Naive thymus-derived CD8-positive, alpha-beta T cell (primary cell): Measurements from ENCODE around the gene FAM236A. TPM values are rescaled to one million over a fixed set of nuclear protein-coding genes. Genes with fewer than 3 reads are reported as not detected.
"Not testable (repeated sequence)": the region's sequence is repeated elsewhere in the genome, so short reads cannot be mapped to it uniquely, and the experiment has no call there.

ENCODE experiments used
- ATAC-seq, 2 donors: fragments of 150-1000 bp; cut with Tn5 transposase in 1 of 2; sonication (Bioruptor Pico), chemical (Tn5 transposase) in 1 of 2; 1 replicate in 1 of 2; 2 replicates in 1 of 2; pipeline ENCODE4 v1.10.0; 2021; ENCODE audit warnings: mild to moderate bottlenecking in 2 of 2, moderate library complexity in 2 of 2
- POLR2A ChIA-PET: fragments of 350-600 bp; sonication (Branson Sonifier 250); formaldehyde crosslinking; loops from one replicate; lab custom pipeline; 2021; ENCODE audit warnings: antibody characterized with exemption; lab: Charles Lee
- DNase-seq, 10 donors: peaks; one replicate each; pipeline versions ENCODE4 v3.0.0 to v3.0.0-alpha.2; 2020 to 2022
- H3K27ac Mint-ChIP-seq, 10 donors: one replicate each; pipeline ENCODE4 v1.8.0; 2020 to 2022; ENCODE audit warnings: mild to moderate bottlenecking in 10 of 10, mixed read lengths in 10 of 10, moderate library complexity in 4 of 10, inconsistent platforms in 1 of 10
- H3K27me3 Mint-ChIP-seq, 5 donors: one replicate each; pipeline ENCODE4 v1.8.0; 2021 to 2022; ENCODE audit warnings: mixed read lengths in 5 of 5
- H3K36me3 Mint-ChIP-seq, 3 donors: one replicate each; pipeline ENCODE4 v1.8.0; 2020 to 2022; ENCODE audit warnings: mixed read lengths in 3 of 3, mild to moderate bottlenecking in 2 of 3, inconsistent platforms in 1 of 3
- H3K4me1 Mint-ChIP-seq, 4 donors: one replicate each; pipeline ENCODE4 v1.8.0; 2021 to 2022; ENCODE audit warnings: mixed read lengths in 4 of 4
- H3K4me3 Mint-ChIP-seq, 10 donors: one replicate each; pipeline ENCODE4 v1.8.0; 2020 to 2022; ENCODE audit warnings: mild to moderate bottlenecking in 10 of 10, mixed read lengths in 10 of 10, moderate library complexity in 6 of 10, inconsistent platforms in 1 of 10
- H3K9me3 Mint-ChIP-seq, 9 donors: one replicate each; pipeline ENCODE4 v1.8.0; 2020 to 2022; ENCODE audit warnings: mixed read lengths in 9 of 9, mild to moderate bottlenecking in 3 of 9, inconsistent platforms in 1 of 9, moderate library complexity in 1 of 9
- polyA plus RNA-seq, 3 donors: library from polyadenylated mRNA; unstranded; fragments of 300-500 nt; fragmentation: Illumina TruSeq; gene quantifications; one replicate each; pipeline ENCODE4 v1.2.3, GENCODE V29; 2021
- total RNA-seq, 8 experiments: library from RNA in 2 of 8; stranded (reverse) in 2 of 8; gene quantifications; one replicate each; pipeline ENCODE4 v1.2.3 and lab custom pipeline; 2021 to 2026

The FAM236A gene
- total RNA-seq (not detected), polyA plus RNA-seq (not detected), total RNA-seq (lab: John Stamatoyannopoulos, UW) (0 reads per million in 6 experiments)

DNA sequence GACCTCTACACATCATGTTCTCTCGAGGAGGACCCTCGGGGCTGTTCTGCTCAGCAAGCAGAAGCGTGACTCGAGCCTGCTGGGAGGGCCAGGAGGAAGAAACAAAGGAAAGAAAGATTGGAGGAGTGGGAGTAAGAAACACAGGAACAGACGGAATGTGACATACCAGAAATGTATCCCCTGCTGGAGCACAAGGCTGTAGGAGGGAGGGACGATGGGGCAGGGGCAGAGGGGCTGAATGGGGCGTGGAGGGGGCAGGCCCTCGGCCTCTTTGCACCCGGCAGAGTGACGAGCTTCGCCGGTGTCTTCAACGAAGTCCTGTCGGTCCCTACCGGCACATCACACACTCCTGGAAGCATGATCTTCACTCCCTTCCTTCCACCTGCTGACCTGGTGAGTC, at the start of gene FAM236A:
TSS of gene FAM236A (plus strand) at position 301 of the 400 bp plus-strand sequence. CDS start at position 358, 57 bp downstream.
- DNase-seq, H3K9me3 Mint-ChIP-seq, H3K4me1 Mint-ChIP-seq, H3K36me3 Mint-ChIP-seq, H3K27ac Mint-ChIP-seq, H3K4me3 Mint-ChIP-seq, POLR2A ChIA-PET, ATAC-seq, H3K27me3 Mint-ChIP-seq: not testable (repeated sequence)

DNA sequence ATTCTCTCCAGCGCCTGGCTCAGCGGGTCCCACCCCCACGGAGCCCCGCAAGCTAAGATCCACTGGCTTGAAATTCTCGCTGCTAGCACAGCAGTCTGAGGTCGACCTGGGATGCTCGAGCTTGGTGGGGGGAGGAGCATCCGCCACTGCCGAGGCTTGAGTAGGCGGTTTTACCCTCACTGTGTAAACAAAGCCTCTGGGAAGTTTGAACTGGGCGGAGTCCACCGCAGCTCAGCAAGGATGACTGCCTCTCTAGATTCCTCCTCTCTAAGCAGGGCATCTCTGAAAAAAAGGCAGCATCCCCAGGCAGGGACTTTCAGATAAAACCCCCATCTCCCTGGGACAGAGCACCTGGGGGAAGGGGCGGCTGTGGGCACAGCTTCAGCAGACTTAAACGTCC, 48.3 kb upstream of the FAM236A start:
- H3K36me3 Mint-ChIP-seq, ATAC-seq, H3K4me1 Mint-ChIP-seq, DNase-seq, H3K27me3 Mint-ChIP-seq, POLR2A ChIA-PET, H3K9me3 Mint-ChIP-seq, H3K27ac Mint-ChIP-seq, H3K4me3 Mint-ChIP-seq: not testable (repeated sequence)

DNA sequence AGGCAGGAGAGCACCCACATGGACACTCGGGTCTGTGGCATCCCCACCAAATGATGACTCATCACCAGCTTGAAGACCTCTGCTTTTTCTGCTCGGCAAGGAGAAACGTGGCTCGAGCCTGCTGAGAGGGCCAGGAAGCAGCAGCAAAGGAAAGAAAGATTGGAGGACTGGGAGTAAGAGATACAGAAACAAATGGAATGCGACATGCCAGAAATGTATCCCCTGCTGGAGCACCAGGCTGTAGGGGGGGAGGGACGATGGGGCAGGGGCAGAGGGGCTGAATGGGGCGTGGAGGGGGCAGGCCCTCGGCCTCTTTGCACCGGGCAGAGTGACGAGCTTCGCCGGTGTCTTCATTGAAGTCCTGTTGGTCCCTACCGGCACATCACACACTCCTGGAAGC, 25.7 kb upstream of the FAM236A start, which contains the start of gene FAM236C:
TSS of gene FAM236C (plus strand) at position 301 of the 400 bp plus-strand sequence. CDS start 100 bp downstream, outside the sequence.
- DNase-seq, H3K36me3 Mint-ChIP-seq, H3K4me1 Mint-ChIP-seq, H3K27me3 Mint-ChIP-seq, ATAC-seq, POLR2A ChIA-PET, H3K27ac Mint-ChIP-seq, H3K4me3 Mint-ChIP-seq, H3K9me3 Mint-ChIP-seq: not testable (repeated sequence)

DNA sequence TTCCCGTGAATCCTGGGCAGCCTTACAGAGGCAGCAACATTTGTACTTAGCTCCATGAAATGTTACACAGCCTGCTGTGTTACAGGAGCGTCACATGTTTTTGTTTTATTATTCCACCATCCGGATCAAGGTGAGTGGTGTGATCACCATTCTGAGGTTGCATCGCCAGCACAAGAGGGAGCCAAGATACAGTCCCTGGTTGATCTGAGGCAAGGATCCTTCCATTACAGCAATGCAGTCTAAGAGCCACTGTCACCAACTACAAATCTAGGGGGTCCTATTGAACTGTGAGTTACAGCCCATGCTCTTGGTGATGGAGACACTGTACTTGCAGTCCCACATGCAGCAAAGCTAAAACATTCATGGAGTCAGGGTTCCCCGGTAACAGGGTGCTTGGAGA, 21.9 kb upstream of the FAM236A start:
- ATAC-seq, H3K27ac Mint-ChIP-seq, H3K9me3 Mint-ChIP-seq, DNase-seq, H3K36me3 Mint-ChIP-seq, H3K4me3 Mint-ChIP-seq, POLR2A ChIA-PET, H3K4me1 Mint-ChIP-seq, H3K27me3 Mint-ChIP-seq: not testable (repeated sequence)

DNA sequence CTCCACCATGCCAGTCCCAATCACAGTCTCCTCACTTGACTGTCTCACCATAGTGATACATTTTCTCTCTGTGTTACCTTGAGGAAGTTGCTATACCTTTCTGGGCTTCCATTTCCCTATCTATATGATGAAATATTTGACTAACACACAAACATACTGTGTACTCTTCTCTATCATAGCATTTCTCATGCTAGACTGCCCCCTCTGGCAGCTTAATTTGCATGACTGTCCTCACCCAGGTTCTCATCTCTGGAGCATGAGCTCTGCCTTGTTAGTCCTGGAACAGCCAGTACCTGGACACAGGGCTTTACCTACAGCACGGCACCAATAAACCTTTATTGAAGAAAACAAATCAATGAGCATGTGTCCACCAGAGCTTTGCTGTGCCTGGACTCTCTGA, 5.7 kb upstream of the FAM236A start:
- ATAC-seq, H3K27me3 Mint-ChIP-seq, H3K36me3 Mint-ChIP-seq, POLR2A ChIA-PET, H3K4me3 Mint-ChIP-seq, DNase-seq, H3K27ac Mint-ChIP-seq, H3K4me1 Mint-ChIP-seq, H3K9me3 Mint-ChIP-seq: not testable (repeated sequence)

DNA sequence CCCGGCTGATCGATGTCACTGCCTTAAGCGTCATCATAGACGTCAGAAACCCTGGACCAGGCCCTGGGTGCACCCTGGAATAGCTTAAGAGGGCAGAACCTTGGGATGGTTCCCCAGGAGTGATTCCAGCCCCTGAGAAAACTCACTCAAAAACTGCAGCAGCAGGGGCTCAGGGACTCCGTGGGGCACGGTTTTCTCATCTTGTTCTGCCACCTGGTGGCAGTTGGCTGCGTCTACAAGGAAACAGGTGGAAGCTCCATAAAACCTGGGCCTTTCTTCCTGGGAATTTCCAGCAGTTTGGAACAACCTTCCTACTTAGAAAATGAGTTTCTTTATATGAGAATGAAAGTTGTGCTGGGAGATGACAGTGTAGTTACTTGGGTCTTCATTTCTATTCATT, 1.6 kb upstream of the FAM236A start:
- ATAC-seq, DNase-seq, H3K9me3 Mint-ChIP-seq, H3K27ac Mint-ChIP-seq, H3K27me3 Mint-ChIP-seq, POLR2A ChIA-PET, H3K4me3 Mint-ChIP-seq, H3K4me1 Mint-ChIP-seq, H3K36me3 Mint-ChIP-seq: not testable (repeated sequence)

DNA sequence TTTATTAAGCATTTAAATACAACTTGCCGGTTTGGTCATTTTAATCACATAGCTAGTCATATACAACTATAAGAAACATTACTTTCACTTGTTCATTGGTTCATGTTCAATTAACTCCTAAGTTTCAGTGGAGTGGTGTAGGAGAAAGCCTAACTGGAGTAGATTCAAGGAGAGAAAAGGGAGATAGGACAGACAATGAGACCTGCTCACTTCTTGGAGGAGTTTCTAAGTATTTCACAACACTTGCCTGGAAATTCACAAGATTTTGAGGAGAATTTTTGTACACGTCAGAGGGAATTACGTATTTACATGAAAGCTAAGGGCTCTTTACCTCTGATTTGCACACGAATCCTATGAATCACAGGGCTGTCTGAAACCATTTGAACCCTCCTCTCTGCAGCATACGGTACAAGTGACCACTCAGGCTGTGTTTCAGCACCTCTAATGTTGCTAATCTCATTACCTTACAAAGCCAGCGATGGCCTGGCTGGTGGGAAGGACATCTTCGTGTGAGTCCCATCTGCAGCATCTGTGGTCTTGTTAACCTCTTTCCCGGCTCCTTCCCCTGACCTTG, 1.0 kb upstream of the FAM236A start:
- H3K9me3 Mint-ChIP-seq, H3K36me3 Mint-ChIP-seq, DNase-seq, H3K27ac Mint-ChIP-seq, H3K4me3 Mint-ChIP-seq, ATAC-seq, H3K4me1 Mint-ChIP-seq, H3K27me3 Mint-ChIP-seq, POLR2A ChIA-PET: not testable (repeated sequence)

DNA sequence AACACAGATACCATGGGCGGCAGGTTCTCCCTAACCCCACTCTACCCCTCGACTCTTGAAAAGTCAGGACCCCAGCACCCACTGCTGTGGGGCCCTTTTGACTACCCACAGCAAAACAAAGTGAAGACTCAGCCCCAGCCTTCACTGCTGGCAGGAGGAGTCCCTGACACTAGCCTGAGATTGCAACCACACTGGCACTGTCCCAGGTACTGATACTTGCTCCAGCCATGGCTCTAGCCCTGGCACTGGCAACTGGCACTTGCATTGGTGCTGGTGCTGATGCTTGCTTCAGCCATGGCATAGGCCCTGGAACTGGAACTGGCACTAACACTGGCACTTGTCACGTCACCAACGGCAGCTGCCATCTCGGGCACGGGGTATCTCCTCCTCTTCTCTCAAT, 4.3 kb downstream of the FAM236A start:
- ATAC-seq, H3K4me3 Mint-ChIP-seq, POLR2A ChIA-PET, H3K27ac Mint-ChIP-seq, H3K9me3 Mint-ChIP-seq, DNase-seq, H3K36me3 Mint-ChIP-seq, H3K4me1 Mint-ChIP-seq, H3K27me3 Mint-ChIP-seq: not testable (repeated sequence)

DNA sequence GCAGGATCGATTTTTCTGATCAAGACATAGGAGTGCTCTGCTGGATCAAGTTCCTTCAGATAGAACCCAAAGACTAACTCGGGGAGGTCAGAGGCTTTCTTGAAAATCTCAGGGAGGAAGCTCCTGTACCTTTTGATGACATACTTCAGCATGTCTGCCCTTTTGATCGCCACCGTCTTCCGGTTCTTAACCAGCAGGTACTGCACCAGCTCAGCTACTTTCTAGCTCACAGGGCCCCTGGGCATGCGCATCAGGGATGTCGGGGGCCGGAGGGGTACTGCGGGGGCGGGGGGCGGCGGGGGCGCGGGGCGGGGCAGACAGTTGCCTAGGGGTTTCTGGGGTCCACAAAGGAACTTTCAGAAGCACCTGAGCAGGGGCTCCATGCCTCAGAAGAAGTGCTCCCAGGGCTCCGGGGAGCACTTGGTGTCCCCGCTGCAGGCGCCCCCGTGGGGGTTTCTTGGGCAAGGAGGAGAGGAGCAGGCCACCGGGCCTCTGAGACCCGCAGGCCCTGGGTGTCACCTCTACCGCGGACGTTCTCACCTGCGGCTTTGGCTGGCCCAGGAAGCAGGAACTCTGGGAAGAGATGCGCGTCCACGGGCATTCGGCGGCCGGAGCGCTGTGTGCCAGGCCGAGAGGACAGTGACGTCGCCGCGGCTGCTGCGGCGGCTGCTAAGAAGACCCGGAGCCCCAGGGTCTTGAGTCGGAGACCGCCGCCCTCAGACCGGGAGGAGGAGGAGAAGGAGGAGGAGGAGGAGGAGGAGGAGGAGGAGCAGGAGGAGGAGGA, 5.2 kb downstream of the FAM236A start:
- POLR2A ChIA-PET, H3K27me3 Mint-ChIP-seq, H3K4me1 Mint-ChIP-seq, H3K27ac Mint-ChIP-seq, H3K4me3 Mint-ChIP-seq, DNase-seq, H3K9me3 Mint-ChIP-seq, H3K36me3 Mint-ChIP-seq: not testable (repeated sequence)
- peak; percentile 86 to 87 for ATAC-seq

DNA sequence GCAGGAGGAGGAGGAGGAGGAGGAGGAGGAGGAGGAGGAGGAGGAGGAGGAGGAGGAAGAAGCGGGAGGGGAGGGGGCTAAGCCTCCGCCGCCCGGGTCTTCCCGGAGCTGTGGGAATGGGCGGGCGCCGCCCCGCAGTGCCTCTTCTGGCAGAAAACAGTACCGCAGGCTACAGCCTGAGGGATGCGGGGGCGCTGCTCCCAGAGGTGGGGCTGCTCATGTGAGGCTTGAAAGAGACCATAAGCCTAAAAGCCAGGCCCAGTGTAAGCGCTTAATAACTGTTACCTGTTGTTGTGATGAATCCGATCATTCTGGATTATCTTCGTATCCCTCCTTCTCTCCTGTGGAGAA, 5.8 kb downstream of the FAM236A start, which contains the start of gene DMRTC1:
TSS of gene DMRTC1 (minus strand) at position 19 of the 351 bp plus-strand sequence. CDS start 68,143 bp downstream, outside the sequence.
- H3K9me3 Mint-ChIP-seq, H3K36me3 Mint-ChIP-seq, H3K27me3 Mint-ChIP-seq, DNase-seq, H3K4me3 Mint-ChIP-seq, H3K27ac Mint-ChIP-seq, POLR2A ChIA-PET, H3K4me1 Mint-ChIP-seq: not testable (repeated sequence)
- ATAC-seq = peak; percentile 76 to 78

DNA sequence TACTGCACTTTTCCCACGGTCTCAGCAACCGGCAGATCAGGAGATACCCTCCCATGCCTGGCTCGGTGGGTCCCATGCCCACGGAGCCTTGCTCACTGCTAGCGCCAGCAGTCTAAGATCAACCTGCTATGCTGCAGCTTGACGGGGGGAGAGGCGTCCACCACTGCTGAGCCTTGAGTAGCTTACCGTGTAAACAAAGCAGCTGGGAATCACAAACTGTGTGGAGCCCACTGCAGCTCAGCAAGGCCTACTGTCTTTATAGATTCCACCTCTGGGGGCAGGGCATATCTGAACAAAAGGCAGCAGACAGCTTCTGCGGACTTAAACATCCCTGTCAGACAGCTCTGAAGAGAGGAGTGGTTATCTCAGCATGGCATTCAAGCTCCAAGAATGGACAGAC, 22.0 kb downstream of the FAM236A start:
- H3K27ac Mint-ChIP-seq, H3K9me3 Mint-ChIP-seq, DNase-seq, H3K4me3 Mint-ChIP-seq, ATAC-seq, POLR2A ChIA-PET, H3K27me3 Mint-ChIP-seq, H3K36me3 Mint-ChIP-seq, H3K4me1 Mint-ChIP-seq: not testable (repeated sequence)

DNA sequence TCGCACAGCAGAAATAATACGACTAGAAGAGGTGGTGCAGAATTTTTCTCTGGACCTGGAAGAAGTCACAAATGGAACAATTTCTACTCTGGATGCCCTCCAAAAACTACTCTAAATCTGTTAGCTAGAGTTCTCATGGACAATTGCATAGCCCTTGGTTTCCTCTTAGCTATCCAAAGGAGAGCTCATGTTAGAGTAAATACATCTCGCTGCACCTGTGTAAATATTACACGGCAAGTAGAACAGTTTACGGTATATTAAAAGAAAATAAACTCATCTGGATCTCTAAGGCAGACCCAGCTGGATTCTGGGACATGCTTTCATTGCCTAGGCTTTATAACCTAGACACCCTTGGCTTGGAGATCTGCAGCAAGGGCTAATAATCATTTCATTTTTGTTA, 33.9 kb downstream of the FAM236A start:
- H3K27me3 Mint-ChIP-seq, H3K4me1 Mint-ChIP-seq, H3K36me3 Mint-ChIP-seq, H3K27ac Mint-ChIP-seq, H3K9me3 Mint-ChIP-seq, ATAC-seq, POLR2A ChIA-PET, DNase-seq, H3K4me3 Mint-ChIP-seq: not testable (repeated sequence)

DNA sequence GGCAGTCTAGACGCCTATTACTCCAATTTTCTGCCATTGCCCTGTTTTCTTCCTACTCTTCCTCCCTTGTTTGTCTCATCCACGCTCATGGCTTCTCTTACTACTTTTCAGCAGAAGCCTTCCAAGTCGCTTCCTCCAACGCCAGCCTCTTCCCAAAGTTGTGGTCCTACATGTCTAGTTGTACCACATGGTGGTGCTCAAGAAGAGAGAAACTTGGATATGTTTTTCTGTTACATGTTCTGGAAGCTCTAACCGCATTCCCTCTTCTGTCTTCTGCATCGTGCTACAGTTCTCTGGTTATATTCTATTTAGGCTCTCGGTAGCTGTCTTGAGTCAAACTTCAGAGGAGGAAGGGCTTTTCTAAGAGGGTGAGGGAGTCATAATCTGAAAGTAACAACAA, 36.9 kb downstream of the FAM236A start:
- H3K9me3 Mint-ChIP-seq, H3K27ac Mint-ChIP-seq, H3K36me3 Mint-ChIP-seq, H3K4me1 Mint-ChIP-seq, DNase-seq, H3K27me3 Mint-ChIP-seq, H3K4me3 Mint-ChIP-seq, POLR2A ChIA-PET, ATAC-seq: not testable (repeated sequence)
